ENCODE results near the gene SCN11A.

SCN11A gene

GRCh38 chr3:39051649-39052561 is at the start of gene SCN11A, which contains the start of gene WDR48:
Gene SCN11A, minus strand, starts transcription at chr3:39051944. Its CDS starts 101,582 bp downstream, at chr3:38950362.
Gene WDR48, plus strand, starts transcription at chr3:39052016. Its CDS starts 10 bp downstream, at chr3:39052026.
- peak; percentile 17 for DNase-seq

- no peak for DNase-seq
Observed at GRCh38 chr3:39101022-39101689, 49.4 kb upstream of the SCN11A start.

GRCh38 chr3:39100500-39100886 is 48.7 kb upstream of the SCN11A start:
- no peak for DNase-seq

- no peak for DNase-seq
Observed at GRCh38 chr3:39099738-39100499, 48.2 kb upstream of the SCN11A start.

GRCh38 chr3:39099242-39099641 is 47.5 kb upstream of the SCN11A start:
- DNase-seq, result no peak

GRCh38 chr3:39098473-39099000 is 46.8 kb upstream of the SCN11A start:
- no peak for DNase-seq

- DNase-seq, result no peak
Observed at GRCh38 chr3:39097716-39098472, 46.1 kb upstream of the SCN11A start.

GRCh38 chr3:39096775-39097174 is 45.0 kb upstream of the SCN11A start:
- DNase-seq, result no peak

- DNase-seq, result no peak
Observed at GRCh38 chr3:39095778-39096177, 44.0 kb upstream of the SCN11A start.

GRCh38 chr3:39094851-39095677 is 43.3 kb upstream of the SCN11A start:
- DNase-seq, result no peak

- no peak for DNase-seq
Observed at GRCh38 chr3:39090922-39091321, 39.2 kb upstream of the SCN11A start.

- no peak for DNase-seq
Observed at GRCh38 chr3:39088889-39089288, 37.1 kb upstream of the SCN11A start.

GRCh38 chr3:39088456-39088855 is 36.7 kb upstream of the SCN11A start:
- no peak for DNase-seq

GRCh38 chr3:39086144-39086543 is 34.4 kb upstream of the SCN11A start:
- no peak for DNase-seq

GRCh38 chr3:39082666-39083313 is 31.0 kb upstream of the SCN11A start:
- DNase-seq, result no peak

- DNase-seq, result no peak
Observed at GRCh38 chr3:39080026-39080425, 28.3 kb upstream of the SCN11A start.

- no peak for DNase-seq
Observed at GRCh38 chr3:39079530-39079929, 27.8 kb upstream of the SCN11A start.

GRCh38 chr3:39075910-39076309 is 24.2 kb upstream of the SCN11A start:
- no peak for DNase-seq

- DNase-seq, result no peak
Observed at GRCh38 chr3:39068556-39068955, 16.8 kb upstream of the SCN11A start.

GRCh38 chr3:39067286-39067685 is 15.5 kb upstream of the SCN11A start:
- DNase-seq, result no peak

GRCh38 chr3:39065197-39065596 is 13.5 kb upstream of the SCN11A start:
- no peak for DNase-seq

Measured in NCI-H1436 treated with DMSO at 0.1 percent for 48 hours (cell line).